Measurements from ENCODE around the gene NTN5.
"Not testable (repeated sequence)": the region's sequence is repeated elsewhere in the genome, so short reads cannot be mapped to it uniquely, and the experiment has no call there.

Gene NTN5

DNA sequence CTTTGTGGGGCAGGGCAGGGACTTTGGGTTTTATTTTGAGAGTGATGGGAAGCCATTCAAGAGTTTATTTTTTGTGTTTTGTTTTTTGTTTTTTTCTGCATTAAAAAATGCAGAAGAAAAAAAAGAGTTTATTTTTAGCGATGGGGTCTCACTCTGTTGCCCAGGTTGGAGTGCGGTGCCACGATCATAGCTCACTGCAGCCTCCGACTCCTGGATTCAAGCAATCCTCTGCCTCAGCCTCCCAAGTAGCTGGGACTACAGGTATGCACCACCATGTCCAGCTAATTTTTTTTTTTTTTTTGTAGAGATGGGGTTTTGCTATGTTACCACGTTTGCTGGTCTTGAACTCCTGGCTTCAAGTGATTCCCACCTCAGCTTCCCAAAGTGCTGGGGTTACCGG lies 14.3 kb downstream of the NTN5 start:
- Histone ChIP-seq H3K27me3 (ENCODE audit: control insufficient read depth, insufficient read depth, low read length, poor library complexity, severe bottlenecking) (no peaks in the 10 kb centered on the region), H3K27ac (ENCODE audit: insufficient read depth, low read depth, low read length, poor library complexity, severe bottlenecking) (no peak overlapping the region), H3K4me1 (ENCODE audit: control insufficient read depth, insufficient read depth, low read length) (no peaks in the 10 kb centered on the region), H3K9me3 (ENCODE audit: control insufficient read depth, low read length) (no peaks in the 10 kb centered on the region), H3K4me3 (ENCODE audit: insufficient read depth, low read depth, low read length) (no peak overlapping the region), H3K36me3 (ENCODE audit: control insufficient read depth, insufficient read depth, low read length) (no peaks in the 10 kb centered on the region)
- 94 to 96% methylated on average over 6 of the region's 6 CpGs for WGBS, 2 experiments

DNA sequence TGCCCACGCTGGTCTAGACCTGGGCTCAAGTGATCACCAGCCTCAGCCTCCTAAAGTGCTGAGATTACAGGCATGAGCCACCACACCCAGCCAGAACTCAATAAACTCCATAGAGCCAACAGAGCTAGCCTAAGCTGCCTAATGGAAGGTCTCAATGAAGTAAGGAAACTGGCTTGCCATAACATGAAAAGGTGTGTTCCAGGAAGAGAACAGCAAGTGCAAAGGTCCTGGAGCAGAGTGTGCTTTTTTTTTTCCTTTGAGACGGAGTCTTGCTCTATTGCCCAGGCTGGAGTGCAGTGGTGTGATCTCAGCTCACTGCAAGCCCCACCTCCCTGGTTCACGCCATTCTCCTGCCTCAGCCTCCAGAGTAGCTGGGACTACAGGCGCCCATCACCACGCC lies 15.0 kb downstream of the NTN5 start:
- 94 to 96% methylated on average over 5 of the region's 5 CpGs for WGBS, 2 experiments
- not testable (repeated sequence) for H3K27me3 ChIP-seq (ENCODE audit: control insufficient read depth, insufficient read depth, low read length, poor library complexity, severe bottlenecking); H3K4me3 ChIP-seq (ENCODE audit: insufficient read depth, low read depth, low read length); H3K4me1 ChIP-seq (ENCODE audit: control insufficient read depth, insufficient read depth, low read length); H3K9me3 ChIP-seq (ENCODE audit: control insufficient read depth, low read length); H3K36me3 ChIP-seq (ENCODE audit: control insufficient read depth, insufficient read depth, low read length); H3K27ac ChIP-seq (ENCODE audit: insufficient read depth, low read depth, low read length, poor library complexity, severe bottlenecking)

- Histone ChIP-seq H3K36me3 (ENCODE audit: control insufficient read depth, insufficient read depth, low read length) (no peaks in the 10 kb centered on the region), H3K4me1 (ENCODE audit: control insufficient read depth, insufficient read depth, low read length) (no peaks in the 10 kb centered on the region), H3K27me3 (ENCODE audit: control insufficient read depth, insufficient read depth, low read length, poor library complexity, severe bottlenecking) (no peaks in the 10 kb centered on the region), H3K27ac (ENCODE audit: insufficient read depth, low read depth, low read length, poor library complexity, severe bottlenecking) (no peak overlapping the region), H3K9me3 (ENCODE audit: control insufficient read depth, low read length) (no peaks in the 10 kb centered on the region), H3K4me3 (ENCODE audit: insufficient read depth, low read depth, low read length) (no peak overlapping the region)
- WGBS, 2 experiments, result 59 to 64% methylated on average over 16 of the region's 16 CpGs
Measured at GRCh38 chr19:48656840-48657474, 15.9 kb downstream of the NTN5 start.

DNA sequence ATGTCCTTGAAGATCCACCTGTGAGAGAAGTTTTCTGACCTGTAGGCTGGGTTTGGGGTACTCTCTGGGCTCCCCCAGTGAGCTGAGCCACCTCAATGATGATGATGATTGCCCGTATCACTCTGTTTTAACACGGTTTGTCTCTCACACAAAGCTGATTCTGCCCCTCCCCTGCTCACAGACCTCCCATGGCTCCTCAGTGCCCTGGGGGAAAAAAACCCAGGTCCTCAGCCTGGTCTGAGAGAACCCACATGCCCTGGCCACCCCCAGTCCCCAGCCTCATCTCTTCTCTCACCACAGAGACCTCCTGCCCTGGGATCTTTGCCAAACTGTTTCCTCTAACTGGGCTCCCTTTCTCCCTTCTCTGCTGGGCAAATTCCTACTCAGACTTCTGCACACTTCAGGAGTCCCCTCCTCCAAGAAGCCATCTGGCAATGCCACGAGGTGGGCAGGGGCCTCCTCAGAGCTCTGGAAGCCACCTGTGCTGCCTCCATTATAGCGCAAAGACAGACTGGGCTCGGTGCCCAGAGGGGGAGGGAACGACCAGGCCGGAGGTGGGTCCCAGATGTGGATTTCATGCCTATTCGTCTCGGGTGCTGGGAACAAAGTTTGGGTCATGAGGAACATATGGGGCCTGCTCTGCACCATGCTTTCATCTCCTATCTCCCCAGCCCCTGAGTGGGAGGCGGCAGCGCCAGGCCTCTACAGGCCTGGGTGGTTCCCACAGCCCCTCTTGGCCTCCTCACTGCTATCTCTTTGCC lies 18.3 kb downstream of the NTN5 start:
- H3K36me3 ChIP-seq (ENCODE audit: control insufficient read depth, insufficient read depth, low read length), result no peaks in the 10 kb centered on the region
- H3K9me3 ChIP-seq (ENCODE audit: control insufficient read depth, low read length), result no peaks in the 10 kb centered on the region
- H3K27me3 ChIP-seq (ENCODE audit: control insufficient read depth, insufficient read depth, low read length, poor library complexity, severe bottlenecking), result no peaks in the 10 kb centered on the region
- H3K4me1 ChIP-seq (ENCODE audit: control insufficient read depth, insufficient read depth, low read length), result no peaks in the 10 kb centered on the region
- H3K27ac ChIP-seq (ENCODE audit: insufficient read depth, low read depth, low read length, poor library complexity, severe bottlenecking), result no peak overlapping the region
- H3K4me3 ChIP-seq (ENCODE audit: insufficient read depth, low read depth, low read length), result no peak overlapping the region
- WGBS, 2 experiments, result 82 to 83% methylated on average over 11 of the region's 11 CpGs

GRCh38 chr19:48651683-48652048 lies 21.2 kb downstream of the NTN5 start:
- Histone ChIP-seq H3K27ac (ENCODE audit: insufficient read depth, low read depth, low read length, poor library complexity, severe bottlenecking) (no peak overlapping the region), H3K4me3 (ENCODE audit: insufficient read depth, low read depth, low read length) (no peak overlapping the region), H3K36me3 (ENCODE audit: control insufficient read depth, insufficient read depth, low read length) (no peaks in the 10 kb centered on the region), H3K27me3 (ENCODE audit: control insufficient read depth, insufficient read depth, low read length, poor library complexity, severe bottlenecking) (no peaks in the 10 kb centered on the region), H3K9me3 (ENCODE audit: control insufficient read depth, low read length) (no peaks in the 10 kb centered on the region), H3K4me1 (ENCODE audit: control insufficient read depth, insufficient read depth, low read length) (no peaks in the 10 kb centered on the region)
- 80 to 82% methylated on average over 5 of the region's 5 CpGs for WGBS, 2 experiments

GRCh38 chr19:48650974-48651682 lies 21.7 kb downstream of the NTN5 start:
- Histone ChIP-seq H3K4me3 (ENCODE audit: insufficient read depth, low read depth, low read length) (no peak overlapping the region), H3K9me3 (ENCODE audit: control insufficient read depth, low read length) (no peaks in the 10 kb centered on the region)

DNA sequence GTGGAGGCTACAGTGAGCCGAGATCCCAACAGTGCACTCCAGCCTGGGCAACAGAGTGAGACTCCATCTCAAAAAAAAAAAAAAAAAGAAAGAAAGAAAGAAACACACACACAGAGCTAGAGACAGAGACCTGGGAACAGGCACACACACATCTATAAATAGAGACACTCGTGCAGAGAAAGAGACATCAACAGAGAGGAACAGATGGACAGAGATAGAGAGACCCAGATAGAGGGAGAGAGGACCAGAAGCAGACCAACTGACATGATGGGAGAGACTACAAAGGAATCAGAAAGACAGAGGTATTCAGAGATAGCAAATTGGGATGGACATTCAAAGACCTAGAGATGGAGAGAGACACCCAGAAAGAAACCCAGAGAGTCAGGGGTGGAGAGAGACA lies 24.7 kb downstream of the NTN5 start:
- Histone ChIP-seq H3K4me3 (ENCODE audit: insufficient read depth, low read depth, low read length) (no peak overlapping the region), H3K27me3 (ENCODE audit: control insufficient read depth, insufficient read depth, low read length, poor library complexity, severe bottlenecking) (no peaks in the 10 kb centered on the region), H3K27ac (ENCODE audit: insufficient read depth, low read depth, low read length, poor library complexity, severe bottlenecking) (no peak overlapping the region), H3K9me3 (ENCODE audit: control insufficient read depth, low read length) (no peaks in the 10 kb centered on the region), H3K4me1 (ENCODE audit: control insufficient read depth, insufficient read depth, low read length) (peaks cover 4% of the 10 kb centered on the region), H3K36me3 (ENCODE audit: control insufficient read depth, insufficient read depth, low read length) (no peaks in the 10 kb centered on the region)
- WGBS, 2 experiments, result 93% methylated on average over 2 of the region's 2 CpGs

More at GRCh38 chr19:48650974-48651682, 21.7 kb downstream of the NTN5 start:
- Histone ChIP-seq H3K27ac (ENCODE audit: insufficient read depth, low read depth, low read length, poor library complexity, severe bottlenecking) (no peak overlapping the region), H3K27me3 (ENCODE audit: control insufficient read depth, insufficient read depth, low read length, poor library complexity, severe bottlenecking) (no peaks in the 10 kb centered on the region), H3K36me3 (ENCODE audit: control insufficient read depth, insufficient read depth, low read length) (no peaks in the 10 kb centered on the region), H3K4me1 (ENCODE audit: control insufficient read depth, insufficient read depth, low read length) (no peaks in the 10 kb centered on the region)
- 90 to 95% methylated on average over 12 of the region's 12 CpGs for WGBS, 2 experiments

- Histone ChIP-seq H3K36me3 (ENCODE audit: control insufficient read depth, insufficient read depth, low read length) (no peaks in the 10 kb centered on the region), H3K9me3 (ENCODE audit: control insufficient read depth, low read length) (no peaks in the 10 kb centered on the region), H3K4me1 (ENCODE audit: control insufficient read depth, insufficient read depth, low read length) (peaks cover 4% of the 10 kb centered on the region), H3K27me3 (ENCODE audit: control insufficient read depth, insufficient read depth, low read length, poor library complexity, severe bottlenecking) (no peaks in the 10 kb centered on the region), H3K4me3 (ENCODE audit: insufficient read depth, low read depth, low read length) (peak overlapping the region; percentile 57), H3K27ac (ENCODE audit: insufficient read depth, low read depth, low read length, poor library complexity, severe bottlenecking) (no peak overlapping the region)
- WGBS, 2 experiments, result 23 to 28% methylated on average over 7 to 9 of the region's 10 CpGs
Measured at GRCh38 chr19:48646722-48647216, 26.0 kb downstream of the NTN5 start.

- no peaks in the 10 kb centered on the region for H3K27me3 ChIP-seq (ENCODE audit: control insufficient read depth, insufficient read depth, low read length, poor library complexity, severe bottlenecking)
- no peaks in the 10 kb centered on the region for H3K36me3 ChIP-seq (ENCODE audit: control insufficient read depth, insufficient read depth, low read length)
- peak within 1 kb of the TSS; percentile 57 for H3K4me3 ChIP-seq (ENCODE audit: insufficient read depth, low read depth, low read length)
- no peaks in the 10 kb centered on the region for H3K9me3 ChIP-seq (ENCODE audit: control insufficient read depth, low read length)
- peaks cover 4% of the 10 kb centered on the region for H3K4me1 ChIP-seq (ENCODE audit: control insufficient read depth, insufficient read depth, low read length)
- WGBS, 2 experiments, result 0 to 1% methylated on average over 32 of the region's 33 CpGs
- H3K27ac ChIP-seq (ENCODE audit: insufficient read depth, low read depth, low read length, poor library complexity, severe bottlenecking), result peak within 1 kb of the TSS; percentile 89
Measured at GRCh38 chr19:48646001-48646721, 26.7 kb downstream of the NTN5 start, which contains the start of gene CA11. Gene CA11, minus strand, starts transcription at chr19:48646187. Its CDS starts 555 bp downstream, at chr19:48645632.
